Neural cell (in vitro differentiated cells): ENCODE data around the gene KLHDC9. TPM values are rescaled to one million over a fixed set of nuclear protein-coding genes. Genes with fewer than 3 reads are reported as not detected.

Experiments
- H2AFZ ChIP-seq: fragments of 200-600, 300-800 bp; sonication (generic), shearing (Covaris generic); 2 replicates; pipeline ENCODE4 v1.6.0; 2014; ENCODE audit warnings: low read depth, mild to moderate bottlenecking, antibody characterized with exemption, low read length, moderate library complexity
- H3F3A ChIP-seq: fragments of 200-600 bp; shearing (Covaris generic); 2 replicates; pipeline ENCODE4 v1.6.1; 2016; ENCODE audit warnings: mild to moderate bottlenecking, moderate library complexity, mixed read lengths, antibody characterized with exemption, low read length; ENCODE audit not compliant: insufficient read depth, poor library complexity, severe bottlenecking
- H3K27ac ChIP-seq: fragments of 200-600, 300-800 bp; sonication (generic), shearing (Covaris generic); 2 replicates; pipeline ENCODE4 v1.5.1; 2014; ENCODE audit warnings: mild to moderate bottlenecking, low read length, moderate library complexity
- H3K27me3 ChIP-seq: fragments of 300-800, 200-600 bp; sonication (generic), shearing (Covaris generic); 2 replicates; pipeline ENCODE4 v1.6.0; 2014; ENCODE audit warnings: mild to moderate bottlenecking, low read depth, low read length, moderate library complexity; ENCODE audit not compliant: insufficient read depth
- H3K36me3 ChIP-seq: fragments of 300-800, 200-600 bp; sonication (generic), shearing (Covaris generic); 2 replicates; pipeline ENCODE4 v1.5.1; 2014; ENCODE audit warnings: mild to moderate bottlenecking, antibody characterized with exemption, low read length, moderate library complexity; ENCODE audit not compliant: insufficient read depth
- H3K4me2 ChIP-seq: fragments of 300-800, 200-600 bp; sonication (generic), shearing (Covaris generic); 2 replicates; pipeline ENCODE4 v1.6.0; 2014; ENCODE audit warnings: mild to moderate bottlenecking, low read length
- H3K4me3 ChIP-seq: fragments of 300-800, 200-600 bp; sonication (generic), shearing (Covaris generic); 2 replicates; pipeline ENCODE4 v1.5.1; 2014; ENCODE audit warnings: mild to moderate bottlenecking, low read length, moderate library complexity
- H3K79me2 ChIP-seq: fragments of 200-600 bp; shearing (Covaris generic); replicated peaks from 2 replicates; pipeline ENCODE4 v1.6.0; 2014; ENCODE audit warnings: mild to moderate bottlenecking, low read length, moderate library complexity; ENCODE audit not compliant: insufficient read depth
- H3K9ac ChIP-seq: fragments of 300-800, 200-600 bp; sonication (generic), shearing (Covaris generic); 2 replicates; pipeline ENCODE4 v1.6.1; 2016; ENCODE audit warnings: mild to moderate bottlenecking, low read length, mixed read lengths
- H3K9me2 ChIP-seq: fragments of 200-600 bp; shearing (Covaris generic); 2 replicates; pipeline ENCODE4 v1.6.1; 2016; ENCODE audit warnings: mild to moderate bottlenecking, low read length, mixed read lengths; ENCODE audit not compliant: insufficient read depth
- H3K9me3 ChIP-seq: fragments of 200-600, 300-800 bp; sonication (generic), shearing (Covaris generic); 2 replicates; pipeline ENCODE4 v1.6.1; 2016; ENCODE audit warnings: mild to moderate bottlenecking, mixed run types, low read length, moderate library complexity, mixed read lengths
- H4K20me1 ChIP-seq: fragments of 200-600 bp; shearing (Covaris generic); 2 replicates; pipeline ENCODE4 v1.6.1; 2016; ENCODE audit warnings: mild to moderate bottlenecking, mixed run types; ENCODE audit not compliant: insufficient read depth
- EP300 ChIP-seq: fragments of 450-650 bp; conservative IDR thresholded peaks from 2 replicates; pipeline ENCODE4 v1.6.1; 2014; ENCODE audit warnings: antibody characterized with exemption, mild to moderate bottlenecking, moderate library complexity; ENCODE audit not compliant: poor library complexity, severe bottlenecking
- EZH2 ChIP-seq: fragments of 200-600, 300-800 bp; shearing (Covaris generic), sonication (generic); IDR thresholded peaks from 2 replicates; pipeline ENCODE4 v1.6.1; 2014; ENCODE audit warnings: antibody characterized with exemption, low read length, borderline replicate concordance, mild to moderate bottlenecking; ENCODE audit not compliant: insufficient read depth, poor library complexity, severe bottlenecking
- MXI1 ChIP-seq: fragments of 450-650 bp; conservative IDR thresholded peaks from 2 replicates; pipeline ENCODE4 v1.6.1; 2014; ENCODE audit warnings: antibody characterized with exemption, mild to moderate bottlenecking; ENCODE audit not compliant: poor library complexity, severe bottlenecking
- POLR2AphosphoS5 ChIP-seq: IDR thresholded peaks from 2 replicates; pipeline ENCODE4 v1.6.1; 2012
- RAD21 ChIP-seq: fragments of 450-650 bp; conservative IDR thresholded peaks from 2 replicates; pipeline ENCODE4 v1.6.1; 2014; ENCODE audit warnings: antibody characterized with exemption, mild to moderate bottlenecking, moderate library complexity
- SMC3 ChIP-seq: fragments of 450-650 bp; conservative IDR thresholded peaks from 2 replicates; pipeline ENCODE4 v1.6.1; 2014; ENCODE audit warnings: antibody characterized with exemption, mild to moderate bottlenecking, moderate library complexity; ENCODE audit not compliant: poor library complexity
- TAF1 ChIP-seq: IDR thresholded peaks from 2 replicates; pipeline ENCODE4 v1.6.1; 2012; ENCODE audit warnings: low read depth
- polyA plus RNA-seq: library from polyadenylated mRNA; depleted of rRNA; stranded (reverse); fragments of >200 nt; gene quantifications from 2 replicates; pipeline ENCODE4 v1.2.3, GENCODE V29; 2014
- TF ChIP-seq, protein P1 (sequence below): fragments of 450-650 bp; IDR thresholded peaks from 2 replicates; pipeline ENCODE4 v1.5.1; 2014; ENCODE audit warnings: antibody characterized with exemption, mild to moderate bottlenecking, moderate library complexity; ENCODE audit not compliant: poor library complexity, severe bottlenecking
- TF ChIP-seq, protein P2 (sequence below): IDR thresholded peaks from 2 replicates; pipeline ENCODE4 v1.6.1; 2012; ENCODE audit warnings: borderline replicate concordance

Gene KLHDC9
- polyA plus RNA-seq, 1 donor from 2014 or later: 78.1 TPM

DNA sequence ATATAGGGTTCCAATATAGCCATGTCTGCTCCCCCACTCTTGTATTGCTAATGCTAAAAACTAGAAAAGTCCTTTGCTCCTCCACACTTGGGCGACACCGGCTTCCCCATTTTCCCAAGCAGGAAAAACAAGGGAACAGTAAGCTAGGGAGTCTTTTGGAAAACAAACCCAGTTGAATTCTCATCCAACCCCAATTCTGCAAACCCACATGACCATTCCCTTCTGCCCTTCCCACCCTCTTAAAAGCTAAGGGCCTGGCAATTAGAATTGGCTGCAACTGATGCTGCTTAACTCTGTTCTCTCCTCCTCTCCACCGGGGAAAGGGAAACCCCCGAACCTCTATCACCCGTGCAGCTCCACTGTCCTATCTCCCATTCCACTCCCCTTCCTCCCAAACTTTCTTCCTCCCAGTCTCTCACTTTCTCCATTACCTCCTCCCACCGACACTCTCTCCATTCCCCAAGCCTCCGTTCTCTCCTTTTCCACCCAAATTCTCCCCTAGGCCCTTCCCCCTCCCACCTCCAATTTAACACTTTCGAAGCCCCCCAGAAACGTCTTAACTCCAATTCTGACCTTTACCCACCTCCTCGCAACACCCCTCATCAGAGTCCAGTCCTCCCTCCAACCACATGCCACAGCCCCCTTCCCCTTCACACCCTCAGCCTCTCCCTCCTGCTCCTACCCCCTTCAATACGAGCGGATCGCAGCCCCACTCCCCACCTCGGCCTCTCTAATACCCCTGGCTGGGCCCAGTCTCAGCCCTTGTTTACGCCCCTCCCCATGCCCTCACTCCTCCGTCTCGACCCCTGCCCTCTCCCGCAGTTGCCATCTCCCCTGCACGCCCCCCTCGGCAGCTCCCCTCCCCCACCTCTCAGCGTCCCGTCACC is 33.6 kb downstream of the KLHDC9 start:
- peak overlapping the region; percentile 84 for H3K4me2 ChIP-seq
- H2AFZ ChIP-seq: peak overlapping the region; percentile 62
- peak overlapping the region; percentile 81 for H3K9ac ChIP-seq
- H3K4me3 ChIP-seq: peak overlapping the region; percentile 73
- H3K9me2 ChIP-seq: no peaks in the 10 kb centered on the region
- peak overlapping the region; percentile 95 for H3K27ac ChIP-seq
- no peak for TF ChIP-seq MXI1
- H3K9me3 ChIP-seq: no peaks in the 10 kb centered on the region
- no peaks in the 10 kb centered on the region for H3K27me3 ChIP-seq
- H3K79me2 ChIP-seq: peaks cover 28% of the 10 kb centered on the region
- no peaks in the 10 kb centered on the region for H3K36me3 ChIP-seq
- no peaks in the 10 kb centered on the region for H3F3A ChIP-seq
- H4K20me1 ChIP-seq: no peaks in the 10 kb centered on the region

DNA sequence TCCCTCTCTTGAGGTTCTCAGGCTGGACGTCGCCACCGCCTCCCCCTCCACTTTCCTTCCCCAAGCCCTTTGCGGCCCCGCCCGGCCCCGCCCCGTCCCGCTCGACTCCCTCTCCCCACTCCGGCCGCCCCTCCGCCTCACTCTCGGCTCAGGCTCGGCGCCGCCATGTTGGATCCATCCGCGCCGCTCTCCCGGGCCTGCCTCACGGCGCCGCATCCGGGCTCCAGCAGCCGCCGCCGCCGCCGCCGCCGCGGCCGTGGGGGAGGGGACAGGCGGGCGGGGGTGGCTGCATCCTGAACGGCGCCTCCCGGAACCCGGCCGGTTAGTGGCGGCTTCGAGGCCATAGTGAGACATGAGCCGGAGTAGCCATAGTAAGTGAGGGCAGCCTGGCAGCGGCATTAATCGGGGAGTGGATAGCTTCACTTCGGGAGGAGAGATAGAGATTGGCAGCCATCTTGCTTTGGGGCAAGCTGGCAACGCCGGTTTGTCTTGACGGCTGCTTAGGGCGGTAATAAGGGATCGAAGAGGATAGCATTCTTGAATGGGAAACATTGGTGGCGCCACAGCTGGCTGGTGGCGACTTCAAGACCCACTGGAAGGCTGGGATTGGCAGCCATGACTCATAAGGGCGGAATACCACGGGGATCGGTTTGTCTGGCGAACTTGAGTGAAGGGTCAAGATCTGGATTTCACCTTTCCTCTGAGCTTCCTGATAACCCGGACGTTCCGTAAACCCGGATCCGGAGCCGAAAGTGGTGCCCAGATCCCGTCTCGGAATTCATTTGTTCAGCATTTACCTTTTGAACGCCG is 34.5 kb downstream of the KLHDC9 start, which contains the start of gene DEDD:
DEDD (minus strand) TSS at position 258 of the 810 bp plus-strand sequence. CDS start 8,205 bp downstream, outside the sequence.
- H3K36me3 ChIP-seq: no peaks in the 10 kb centered on the region
- peak within 1 kb of the TSS; percentile 95 for H3K27ac ChIP-seq
- peak within 1 kb of the TSS; percentile 84 for H3K4me2 ChIP-seq
- H3F3A ChIP-seq: no peaks in the 10 kb centered on the region
- peak within 1 kb of the TSS; percentile 73 for H3K4me3 ChIP-seq
- peaks cover 25% of the 10 kb centered on the region for H3K79me2 ChIP-seq
- peak within 1 kb of the TSS; percentile 81 for H3K9ac ChIP-seq
- peak; percentile 56 for TF ChIP-seq TAF1
- TF ChIP-seq MXI1: peak; percentile 63
- no peak for TF ChIP-seq EZH2
- TF ChIP-seq, protein P1, sequence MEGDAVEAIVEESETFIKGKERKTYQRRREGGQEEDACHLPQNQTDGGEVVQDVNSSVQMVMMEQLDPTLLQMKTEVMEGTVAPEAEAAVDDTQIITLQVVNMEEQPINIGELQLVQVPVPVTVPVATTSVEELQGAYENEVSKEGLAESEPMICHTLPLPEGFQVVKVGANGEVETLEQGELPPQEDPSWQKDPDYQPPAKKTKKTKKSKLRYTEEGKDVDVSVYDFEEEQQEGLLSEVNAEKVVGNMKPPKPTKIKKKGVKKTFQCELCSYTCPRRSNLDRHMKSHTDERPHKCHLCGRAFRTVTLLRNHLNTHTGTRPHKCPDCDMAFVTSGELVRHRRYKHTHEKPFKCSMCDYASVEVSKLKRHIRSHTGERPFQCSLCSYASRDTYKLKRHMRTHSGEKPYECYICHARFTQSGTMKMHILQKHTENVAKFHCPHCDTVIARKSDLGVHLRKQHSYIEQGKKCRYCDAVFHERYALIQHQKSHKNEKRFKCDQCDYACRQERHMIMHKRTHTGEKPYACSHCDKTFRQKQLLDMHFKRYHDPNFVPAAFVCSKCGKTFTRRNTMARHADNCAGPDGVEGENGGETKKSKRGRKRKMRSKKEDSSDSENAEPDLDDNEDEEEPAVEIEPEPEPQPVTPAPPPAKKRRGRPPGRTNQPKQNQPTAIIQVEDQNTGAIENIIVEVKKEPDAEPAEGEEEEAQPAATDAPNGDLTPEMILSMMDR: peak; percentile 75
- TF ChIP-seq RAD21: no peak
- TF ChIP-seq, protein P2, sequence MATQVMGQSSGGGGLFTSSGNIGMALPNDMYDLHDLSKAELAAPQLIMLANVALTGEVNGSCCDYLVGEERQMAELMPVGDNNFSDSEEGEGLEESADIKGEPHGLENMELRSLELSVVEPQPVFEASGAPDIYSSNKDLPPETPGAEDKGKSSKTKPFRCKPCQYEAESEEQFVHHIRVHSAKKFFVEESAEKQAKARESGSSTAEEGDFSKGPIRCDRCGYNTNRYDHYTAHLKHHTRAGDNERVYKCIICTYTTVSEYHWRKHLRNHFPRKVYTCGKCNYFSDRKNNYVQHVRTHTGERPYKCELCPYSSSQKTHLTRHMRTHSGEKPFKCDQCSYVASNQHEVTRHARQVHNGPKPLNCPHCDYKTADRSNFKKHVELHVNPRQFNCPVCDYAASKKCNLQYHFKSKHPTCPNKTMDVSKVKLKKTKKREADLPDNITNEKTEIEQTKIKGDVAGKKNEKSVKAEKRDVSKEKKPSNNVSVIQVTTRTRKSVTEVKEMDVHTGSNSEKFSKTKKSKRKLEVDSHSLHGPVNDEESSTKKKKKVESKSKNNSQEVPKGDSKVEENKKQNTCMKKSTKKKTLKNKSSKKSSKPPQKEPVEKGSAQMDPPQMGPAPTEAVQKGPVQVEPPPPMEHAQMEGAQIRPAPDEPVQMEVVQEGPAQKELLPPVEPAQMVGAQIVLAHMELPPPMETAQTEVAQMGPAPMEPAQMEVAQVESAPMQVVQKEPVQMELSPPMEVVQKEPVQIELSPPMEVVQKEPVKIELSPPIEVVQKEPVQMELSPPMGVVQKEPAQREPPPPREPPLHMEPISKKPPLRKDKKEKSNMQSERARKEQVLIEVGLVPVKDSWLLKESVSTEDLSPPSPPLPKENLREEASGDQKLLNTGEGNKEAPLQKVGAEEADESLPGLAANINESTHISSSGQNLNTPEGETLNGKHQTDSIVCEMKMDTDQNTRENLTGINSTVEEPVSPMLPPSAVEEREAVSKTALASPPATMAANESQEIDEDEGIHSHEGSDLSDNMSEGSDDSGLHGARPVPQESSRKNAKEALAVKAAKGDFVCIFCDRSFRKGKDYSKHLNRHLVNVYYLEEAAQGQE: peak; percentile 90
- peak; percentile 74 for TF ChIP-seq POLR2AphosphoS5
- TF ChIP-seq EP300: peak; percentile 59
- peak; percentile 55 for TF ChIP-seq SMC3
- no peaks in the 10 kb centered on the region for H4K20me1 ChIP-seq
- no peaks in the 10 kb centered on the region for H3K9me3 ChIP-seq
- H3K27me3 ChIP-seq: no peaks in the 10 kb centered on the region
- peak within 1 kb of the TSS; percentile 65 for H2AFZ ChIP-seq
- H3K9me2 ChIP-seq: no peaks in the 10 kb centered on the region
